Mammary epithelial cell (primary cell): Measurements from ENCODE around the gene FBLIM1.

Source experiments
- CTCF ChIP-seq, 2 donors: IDR thresholded peaks in 1 of 2; conservative IDR thresholded peaks in 1 of 2; 2 replicates each; pipeline ENCODE4 v1.5.1; 2011 to 2012; ENCODE audit warnings: inconsistent platforms in 2 of 2, low read length in 2 of 2, mild to moderate bottlenecking in 2 of 2, control low read depth in 1 of 2, low read depth in 1 of 2; ENCODE audit not compliant: insufficient read depth in 1 of 2; ENCODE audit errors: extremely low read depth in 1 of 2
- EZH2 ChIP-seq: IDR thresholded peaks from 2 replicates; pipeline ENCODE4 v1.6.1; 2012; ENCODE audit warnings: low read length, inconsistent platforms, borderline replicate concordance

- TF ChIP-seq EZH2 (no peak), CTCF (conservative IDR thresholded peaks at IDR 0.05 in 1 of 2, IDR thresholded peaks at IDR 0.05 in 1 of 2; ENCODE audit: extremely low read depth in 1 of 2, insufficient read depth in 1 of 2, low read depth in 1 of 2, low read length in 2 of 2) (no peak)
Measured at GRCh38 chr1:15788624-15789301, 30.2 kb downstream of the FBLIM1 start.
